Esophagus squamous epithelium (tissue), 4 donors: ENCODE measurements around the gene NELL1.

ENCODE experiments used
- POLR2A ChIP-seq, 4 donors: fragments of 450-650 bp; IDR thresholded peaks; one replicate each; pipeline ENCODE4 v1.6.1; 2017; ENCODE audit warnings: antibody characterized with exemption in 4 of 4, mild to moderate bottlenecking in 4 of 4, moderate library complexity in 3 of 4
- TF ChIP-seq, protein P1 (sequence below), 6 experiments: fragments of 450-650 bp in 4 of 6; fragments of 200-600 bp in 2 of 6; sonication (generic) in 2 of 6; IDR thresholded peaks; one replicate each; pipeline ENCODE4 v1.5.1; 2016 to 2019; ENCODE audit warnings: antibody characterized with exemption in 6 of 6, mild to moderate bottlenecking in 4 of 6, moderate library complexity in 4 of 6

DNA sequence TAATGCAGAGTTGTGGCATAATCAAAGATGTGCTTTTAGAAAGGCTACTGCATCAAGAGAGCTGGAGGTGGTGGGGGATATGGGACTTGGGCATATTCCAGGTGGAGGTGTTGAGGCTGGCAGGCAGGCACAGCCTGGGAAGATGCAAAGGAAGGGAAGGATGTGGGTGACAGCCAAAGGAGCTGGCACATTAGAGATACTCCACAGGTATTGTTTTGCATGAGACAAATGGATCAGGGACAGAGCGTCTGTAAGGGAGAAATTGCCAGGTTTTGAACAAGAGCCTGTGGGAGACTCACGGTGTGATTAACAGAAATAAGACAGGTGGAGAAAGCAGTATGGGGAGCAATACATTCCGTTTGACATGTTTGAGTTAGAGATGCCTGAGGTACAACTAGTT lies 263.7 kb downstream of the NELL1 start:
- TF ChIP-seq, protein P1, sequence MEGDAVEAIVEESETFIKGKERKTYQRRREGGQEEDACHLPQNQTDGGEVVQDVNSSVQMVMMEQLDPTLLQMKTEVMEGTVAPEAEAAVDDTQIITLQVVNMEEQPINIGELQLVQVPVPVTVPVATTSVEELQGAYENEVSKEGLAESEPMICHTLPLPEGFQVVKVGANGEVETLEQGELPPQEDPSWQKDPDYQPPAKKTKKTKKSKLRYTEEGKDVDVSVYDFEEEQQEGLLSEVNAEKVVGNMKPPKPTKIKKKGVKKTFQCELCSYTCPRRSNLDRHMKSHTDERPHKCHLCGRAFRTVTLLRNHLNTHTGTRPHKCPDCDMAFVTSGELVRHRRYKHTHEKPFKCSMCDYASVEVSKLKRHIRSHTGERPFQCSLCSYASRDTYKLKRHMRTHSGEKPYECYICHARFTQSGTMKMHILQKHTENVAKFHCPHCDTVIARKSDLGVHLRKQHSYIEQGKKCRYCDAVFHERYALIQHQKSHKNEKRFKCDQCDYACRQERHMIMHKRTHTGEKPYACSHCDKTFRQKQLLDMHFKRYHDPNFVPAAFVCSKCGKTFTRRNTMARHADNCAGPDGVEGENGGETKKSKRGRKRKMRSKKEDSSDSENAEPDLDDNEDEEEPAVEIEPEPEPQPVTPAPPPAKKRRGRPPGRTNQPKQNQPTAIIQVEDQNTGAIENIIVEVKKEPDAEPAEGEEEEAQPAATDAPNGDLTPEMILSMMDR (IDR thresholded peaks at IDR 0.05) = no peak
- TF ChIP-seq POLR2A (IDR thresholded peaks at IDR 0.05) = no peak
